HG03064 (cell line): ENCODE data around the gene NHLRC4.

Experiments used
- ATAC-seq: cut with Tn5 transposase; IDR thresholded peaks from one replicate; pipeline ENCODE4 v1.9.1; 2021; ENCODE audit warnings: low read depth; ENCODE audit not compliant: unreplicated experiment

Gene NHLRC4, protein sequence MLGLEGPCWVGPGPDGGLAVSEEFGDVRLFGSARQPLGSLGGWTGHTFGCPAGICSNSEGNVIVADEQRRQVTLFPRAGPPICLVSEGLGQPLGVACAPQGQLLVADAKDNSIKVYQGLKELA

DNA sequence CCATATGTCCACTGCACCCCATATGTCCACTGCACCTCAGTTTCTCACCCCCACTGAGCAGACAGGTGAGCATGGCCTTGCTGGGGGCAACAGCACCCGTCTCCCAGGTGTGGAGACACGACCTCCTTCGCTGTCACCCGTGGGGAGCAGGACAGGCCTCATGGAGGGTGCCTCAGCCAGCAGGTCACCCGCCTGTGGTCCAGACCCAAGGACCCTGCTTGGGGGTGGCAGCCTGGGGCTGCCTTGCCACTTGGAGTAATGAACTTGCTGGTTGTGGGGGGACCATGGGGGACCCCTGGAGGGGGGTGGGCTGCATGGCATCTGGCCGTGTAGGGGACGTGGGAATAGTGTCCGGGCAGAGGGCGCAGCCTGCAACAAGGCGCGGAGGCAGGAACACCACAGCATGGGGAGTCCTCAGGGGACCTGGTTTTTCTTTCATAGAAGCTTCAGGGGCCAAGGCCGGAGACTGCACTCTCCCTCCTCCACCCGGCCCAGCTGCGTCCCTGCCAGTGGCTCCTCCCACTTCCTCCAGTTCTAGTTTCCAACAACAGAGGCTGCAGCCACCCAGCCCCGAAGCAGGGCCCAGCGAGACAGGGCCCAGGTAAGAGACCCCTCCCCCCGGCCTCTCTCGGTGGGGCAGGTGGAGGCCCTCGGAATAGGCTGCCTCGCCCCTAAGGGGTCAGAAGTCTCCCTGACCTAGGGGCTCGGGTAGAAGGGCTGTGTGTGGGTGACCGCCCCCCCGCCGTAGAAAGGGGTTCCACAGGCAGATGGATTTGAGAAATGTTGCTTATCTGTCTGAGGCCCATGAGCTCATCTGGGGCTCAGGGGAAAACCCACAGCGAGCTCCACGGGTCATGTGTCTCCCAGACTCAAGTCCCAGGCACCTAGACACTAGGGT, at the start of gene NHLRC4:
NHLRC4 (plus strand) TSS at position 531 of the 898 bp plus-strand sequence. CDS start 1,043 bp downstream, outside the sequence.
- no peak for ATAC-seq

DNA sequence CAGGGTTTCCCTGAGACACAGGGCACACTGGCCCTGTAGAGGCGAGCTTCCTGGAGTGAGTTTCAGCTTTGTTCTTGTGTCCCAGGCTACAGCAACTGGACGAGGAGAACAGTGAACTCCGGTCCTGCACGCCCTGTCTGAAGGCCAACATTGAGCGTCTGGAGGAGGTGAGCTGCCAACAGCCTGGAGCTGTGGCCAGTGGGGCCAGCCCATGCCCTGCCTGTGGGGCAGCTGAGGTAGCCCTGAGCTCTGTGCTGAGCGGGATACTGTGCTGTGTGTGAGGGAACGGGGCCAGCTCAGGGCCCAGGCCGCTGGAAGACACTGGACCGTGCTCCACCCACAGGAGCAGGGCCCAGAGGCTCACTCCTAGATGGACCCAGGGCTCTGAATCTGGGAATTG, 47.9 kb upstream of the NHLRC4 start:
- ATAC-seq = no peak

DNA sequence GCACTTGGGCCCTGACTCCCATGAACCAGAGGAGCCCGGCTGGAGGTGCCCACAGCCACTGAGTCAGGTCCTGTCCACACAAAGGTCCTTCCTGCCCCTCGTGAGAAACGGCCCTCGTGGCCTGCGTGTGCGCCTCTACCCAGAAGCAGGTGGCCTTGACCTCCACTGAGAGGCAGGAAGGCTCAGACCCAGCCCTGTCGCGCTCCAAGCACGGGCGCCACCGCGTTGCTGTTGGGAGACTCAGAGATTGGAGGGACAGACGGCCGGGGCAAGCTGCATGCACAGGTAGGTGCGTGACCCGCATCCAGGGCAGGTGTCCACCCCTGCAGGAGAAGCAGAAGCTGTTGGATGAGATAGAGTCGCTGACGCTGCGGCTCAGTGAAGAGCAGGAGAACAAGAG, 47.4 kb upstream of the NHLRC4 start:
- no peak for ATAC-seq

DNA sequence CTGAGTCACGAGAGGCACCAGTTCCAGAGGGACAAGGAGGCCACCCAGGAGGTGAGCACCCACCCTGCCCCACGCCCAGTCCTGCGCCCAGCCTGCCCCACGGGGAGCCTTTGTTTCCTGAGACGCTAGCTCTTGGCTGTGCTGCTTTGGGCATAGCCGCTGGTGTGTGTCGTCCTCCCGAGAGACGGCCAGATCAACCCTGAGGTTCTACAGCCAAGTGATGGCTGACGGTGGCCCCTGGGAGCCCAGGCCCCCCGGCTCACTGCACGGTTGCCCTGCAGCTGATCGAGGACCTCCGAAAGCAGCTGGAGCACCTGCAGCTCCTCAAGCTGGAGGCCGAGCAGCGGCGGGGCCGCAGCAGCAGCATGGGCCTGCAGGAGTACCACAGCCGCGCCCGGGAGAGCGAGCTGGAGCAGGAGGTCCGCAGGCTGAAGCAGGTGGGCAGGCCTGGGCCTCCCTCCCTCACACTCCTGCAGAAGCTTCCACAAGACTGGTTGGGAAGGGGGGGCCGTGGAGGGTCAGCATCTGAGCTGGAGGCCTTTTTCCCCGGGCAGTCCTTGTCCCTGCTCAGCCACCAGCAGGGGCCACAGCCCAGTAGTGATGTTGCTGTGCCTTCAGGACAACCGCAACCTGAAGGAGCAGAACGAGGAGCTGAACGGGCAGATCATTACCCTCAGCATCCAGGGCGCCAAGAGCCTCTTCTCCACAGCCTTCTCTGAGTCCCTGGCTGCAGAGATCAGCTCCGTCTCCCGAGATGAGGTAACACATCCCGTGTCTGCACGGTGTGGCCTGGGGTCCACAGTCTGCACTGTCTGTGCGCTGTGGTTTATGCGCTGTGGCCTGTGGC, 46.7 kb upstream of the NHLRC4 start:
- no peak for ATAC-seq

DNA sequence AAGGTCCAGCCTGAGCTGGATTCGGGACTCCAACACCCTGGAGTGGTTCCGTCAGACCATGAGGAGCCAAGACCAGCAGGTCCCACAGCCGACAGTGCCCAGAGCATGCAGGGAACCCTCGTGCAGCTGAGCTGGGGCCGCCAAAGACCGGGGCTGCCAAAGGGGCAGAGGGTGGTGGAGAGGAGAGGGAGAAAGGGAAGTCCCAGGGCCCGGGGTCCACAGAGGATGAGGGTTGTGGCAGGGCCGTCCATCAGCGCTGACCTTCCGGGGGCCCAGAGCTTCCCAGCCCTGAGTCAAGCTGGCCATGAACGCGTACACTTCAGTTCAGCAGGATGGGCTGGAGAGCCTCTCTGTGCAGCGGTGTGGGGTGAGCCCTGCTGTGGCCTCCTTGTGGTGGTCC, 46.0 kb upstream of the NHLRC4 start:
- no peak for ATAC-seq

DNA sequence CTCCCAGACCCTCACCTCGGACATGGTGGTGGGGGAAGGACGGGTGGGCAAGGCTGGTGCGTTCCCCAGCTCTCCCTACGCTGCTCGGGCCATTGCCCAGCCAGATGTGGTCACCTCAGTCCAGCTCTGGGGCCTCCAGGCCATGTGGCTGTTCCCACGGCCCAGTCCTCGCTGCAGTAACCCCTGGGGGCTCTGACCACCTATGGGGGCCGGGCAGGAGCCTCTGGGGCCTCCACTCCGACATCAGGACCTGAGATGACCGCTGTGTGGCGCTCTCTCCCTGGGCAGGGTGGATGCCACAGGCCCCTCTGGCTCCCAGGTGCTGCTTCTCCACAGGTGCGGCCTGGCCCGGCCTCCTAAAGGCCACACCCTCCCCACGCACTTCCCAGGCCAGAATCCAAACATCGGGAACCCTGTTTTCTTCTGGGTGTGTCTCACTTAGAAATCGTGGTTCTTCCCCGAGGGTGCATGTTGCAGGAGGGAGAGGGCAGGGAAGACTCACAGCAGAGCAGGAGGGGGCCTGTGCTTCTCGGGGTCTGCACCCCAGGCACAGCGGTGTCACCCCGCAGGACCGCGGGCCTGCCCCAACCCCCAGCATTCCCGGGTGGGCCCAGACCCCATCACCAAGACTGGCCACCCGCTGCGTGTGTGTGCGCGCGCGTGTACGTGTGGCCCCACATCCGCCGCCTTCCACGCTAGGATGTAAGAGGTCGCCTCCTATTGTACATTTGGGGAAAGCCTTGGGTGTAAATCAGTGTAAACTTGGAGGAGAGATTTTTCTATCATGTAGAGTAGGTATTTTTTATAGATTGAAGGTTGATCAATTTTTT, 45.2 kb upstream of the NHLRC4 start:
- ATAC-seq = no peak

DNA sequence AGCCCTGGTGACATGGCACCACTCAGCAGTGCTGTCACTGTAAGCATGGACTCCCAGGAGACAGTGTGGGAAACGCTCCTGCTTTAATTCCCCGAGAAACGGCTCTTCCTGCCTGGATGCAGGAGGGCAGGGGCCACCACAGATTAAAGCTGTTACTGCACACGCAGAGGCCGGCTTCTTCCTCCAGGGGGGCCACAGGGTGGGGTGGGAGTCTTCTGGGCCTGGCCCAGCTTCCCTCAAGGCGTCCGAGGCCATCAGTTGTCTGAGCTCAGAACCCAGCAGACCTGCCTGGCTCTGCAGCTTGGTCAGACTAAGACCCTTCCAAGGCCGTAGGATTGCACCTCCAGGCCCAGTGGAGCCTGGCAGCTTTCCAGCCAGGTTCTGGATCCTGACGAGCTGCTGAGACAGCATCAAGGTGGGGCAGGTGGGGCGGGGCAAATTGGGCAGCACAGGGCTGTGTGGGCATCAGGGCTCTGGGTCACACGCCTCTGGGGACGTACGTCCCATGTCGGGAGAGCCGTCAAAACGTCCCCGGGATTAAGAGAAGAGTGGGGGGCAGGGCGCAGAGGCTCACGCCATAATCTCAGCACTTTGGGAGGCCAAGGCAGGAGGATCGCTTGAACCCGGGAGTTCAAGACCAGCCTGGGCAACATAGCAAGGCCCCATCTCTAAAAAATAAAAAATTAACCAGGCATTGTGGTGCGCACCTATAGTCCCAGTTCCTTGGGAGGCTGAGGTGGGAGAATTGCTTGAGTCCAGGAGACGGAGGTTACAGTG, 44.3 kb upstream of the NHLRC4 start:
- ATAC-seq = no peak

DNA sequence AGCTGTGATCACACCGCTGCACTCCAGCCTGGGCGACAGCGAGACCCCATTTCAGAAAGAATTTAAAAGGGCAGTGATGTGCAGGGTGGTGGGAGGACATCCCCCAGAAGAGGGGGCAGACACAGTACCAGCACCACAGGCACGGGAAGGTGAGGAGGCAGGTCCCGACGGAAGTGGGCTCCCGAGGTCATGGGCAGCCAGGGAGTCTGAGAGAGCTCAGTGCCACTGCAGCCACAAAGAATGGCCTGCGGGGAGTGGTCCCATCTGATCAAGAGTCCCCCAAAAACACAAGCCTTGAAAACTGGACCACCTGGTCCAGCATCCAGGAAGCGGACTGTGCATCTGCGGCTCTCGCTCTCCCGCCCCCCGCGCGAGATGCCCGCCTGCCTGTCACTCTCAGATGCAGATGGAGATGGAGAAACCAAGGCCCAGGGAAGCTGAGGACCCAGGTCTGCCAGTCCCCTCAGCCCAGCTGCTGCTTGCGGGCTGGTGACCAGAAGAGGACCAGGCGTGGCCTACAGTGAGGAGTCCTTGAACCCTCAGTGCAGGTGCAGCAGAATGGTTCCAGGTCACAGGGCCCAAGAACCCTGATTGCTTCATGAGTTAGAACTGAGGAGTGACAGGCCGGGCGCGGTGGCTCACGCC, 43.6 kb upstream of the NHLRC4 start:
- no peak for ATAC-seq

DNA sequence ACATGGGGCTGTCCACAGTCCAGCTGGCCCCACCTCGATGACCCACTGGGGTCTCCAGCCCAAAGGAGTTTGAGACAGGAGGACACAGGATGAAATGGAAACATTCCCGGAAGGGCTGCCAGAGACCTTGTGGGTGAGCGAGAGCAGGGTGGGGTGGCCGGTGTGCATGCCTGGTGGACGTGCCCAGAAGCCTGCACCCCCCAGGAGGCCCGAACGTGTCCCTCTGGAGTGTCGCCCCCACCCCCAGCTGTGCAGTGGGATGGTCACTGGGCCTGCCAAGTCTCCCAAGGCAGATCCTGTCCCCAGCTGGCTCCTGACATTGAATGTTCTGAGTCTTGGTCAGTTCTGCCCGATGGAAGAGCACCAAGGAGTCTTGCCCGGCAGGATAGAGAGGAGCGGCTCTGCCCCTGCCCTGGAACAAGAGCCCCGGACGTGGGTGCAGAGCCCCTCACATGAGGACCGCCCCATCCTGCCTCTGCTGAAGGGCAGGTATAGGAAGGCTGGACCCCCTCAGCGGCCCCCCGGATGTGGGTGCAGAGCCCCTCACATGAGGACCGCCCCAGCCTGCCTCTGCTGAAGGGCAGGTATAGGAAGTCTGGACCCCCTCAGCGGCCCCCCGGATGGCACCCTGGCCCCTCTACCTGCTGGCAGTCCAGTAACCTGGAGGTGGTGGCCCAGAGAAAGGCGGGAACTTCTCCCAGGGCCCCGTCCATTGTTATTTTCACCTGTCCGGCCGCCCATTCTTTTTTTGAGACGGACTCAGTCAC, 42.3 kb upstream of the NHLRC4 start:
- ATAC-seq = no peak

DNA sequence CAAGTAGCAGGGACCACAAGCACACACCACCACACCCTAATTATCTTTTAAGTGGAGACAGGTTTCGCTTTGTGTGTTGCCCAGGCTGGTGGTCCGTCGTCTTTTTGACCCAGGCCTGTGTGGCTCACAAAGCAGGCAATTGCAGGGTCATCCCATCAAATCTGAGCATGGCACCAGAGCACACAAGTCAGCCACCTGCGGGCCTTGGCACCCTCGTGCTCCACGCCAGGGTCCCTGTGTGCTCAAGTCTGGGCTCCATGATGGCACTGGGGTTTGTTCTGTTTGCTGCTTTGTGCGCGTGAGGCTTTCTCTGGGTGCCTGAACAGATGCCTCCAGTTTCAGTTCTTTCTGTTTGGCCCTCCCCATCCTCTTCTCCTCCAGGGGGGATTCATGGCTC, 41.7 kb upstream of the NHLRC4 start:
- no peak for ATAC-seq

DNA sequence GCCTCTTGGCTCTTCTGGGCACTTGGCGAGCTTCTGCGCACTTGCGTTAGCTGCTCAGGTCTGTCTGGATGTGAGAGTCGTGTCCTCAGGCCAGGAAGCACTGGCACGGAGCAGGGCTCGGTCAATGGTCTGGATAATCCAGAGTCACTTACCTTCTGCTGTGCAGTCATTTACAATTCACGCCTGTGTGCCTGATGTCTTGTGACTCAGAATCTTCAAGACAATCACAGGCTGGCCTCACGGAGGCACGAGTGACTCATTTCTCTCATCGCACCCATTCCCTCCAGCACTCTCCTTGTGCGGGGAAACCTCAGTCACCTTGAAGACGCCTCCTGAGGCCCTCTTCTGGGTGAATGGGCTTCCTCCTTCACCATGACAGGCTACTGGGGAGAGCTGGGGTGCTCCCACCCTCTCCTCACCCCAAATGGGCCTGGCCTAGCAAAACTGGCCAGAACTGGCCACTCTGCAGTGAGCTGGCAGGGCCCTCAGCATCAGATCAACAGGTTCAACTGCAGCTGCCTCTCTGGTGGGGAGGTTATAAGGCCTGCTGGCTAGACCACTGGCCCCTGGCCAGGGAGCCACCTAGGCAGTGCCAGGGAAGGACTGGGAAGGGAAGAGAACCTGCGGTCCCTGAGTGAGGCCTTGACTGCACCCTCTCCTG, 41.2 kb upstream of the NHLRC4 start:
- ATAC-seq = no peak

DNA sequence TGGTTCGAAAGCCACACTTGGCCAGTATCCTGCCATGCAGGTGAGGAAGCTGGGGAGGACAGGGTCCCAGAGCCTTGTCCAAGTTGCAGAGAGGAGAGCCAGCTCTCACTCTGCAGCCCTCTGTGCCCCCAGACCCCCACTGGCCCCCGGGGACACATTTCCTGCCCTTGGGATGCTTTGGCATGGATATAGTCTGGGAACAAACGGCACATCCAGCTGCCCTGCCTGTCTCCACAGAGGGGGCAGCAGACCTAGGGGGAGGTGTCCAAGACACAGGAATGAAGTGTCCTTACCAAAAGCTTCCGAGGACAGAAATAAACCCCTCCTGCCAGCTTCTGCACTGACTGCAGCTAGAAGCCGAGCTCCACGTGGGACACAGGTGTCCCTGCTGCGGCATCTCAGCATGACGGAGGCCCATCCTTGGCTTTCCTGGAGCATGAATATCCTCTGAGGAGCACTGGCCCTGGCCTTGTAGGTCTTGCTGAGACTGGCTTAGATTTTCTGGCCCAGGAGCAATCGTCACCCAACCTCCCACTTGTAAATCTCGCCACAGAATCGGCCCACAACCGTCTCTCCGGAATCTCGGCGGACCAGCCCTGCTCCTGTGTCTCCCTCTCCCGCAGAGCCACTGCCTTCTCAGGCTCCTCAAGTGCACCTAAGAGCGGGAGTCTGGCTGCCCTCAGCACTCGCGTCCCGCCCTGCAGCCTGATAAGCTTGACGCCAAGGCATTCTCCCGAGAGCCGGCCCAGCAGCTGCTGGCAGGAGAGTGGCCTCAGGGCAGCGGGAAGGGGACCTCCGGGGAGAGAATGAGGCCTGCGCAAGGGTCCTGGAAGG, 40.4 kb upstream of the NHLRC4 start:
- no peak for ATAC-seq

DNA sequence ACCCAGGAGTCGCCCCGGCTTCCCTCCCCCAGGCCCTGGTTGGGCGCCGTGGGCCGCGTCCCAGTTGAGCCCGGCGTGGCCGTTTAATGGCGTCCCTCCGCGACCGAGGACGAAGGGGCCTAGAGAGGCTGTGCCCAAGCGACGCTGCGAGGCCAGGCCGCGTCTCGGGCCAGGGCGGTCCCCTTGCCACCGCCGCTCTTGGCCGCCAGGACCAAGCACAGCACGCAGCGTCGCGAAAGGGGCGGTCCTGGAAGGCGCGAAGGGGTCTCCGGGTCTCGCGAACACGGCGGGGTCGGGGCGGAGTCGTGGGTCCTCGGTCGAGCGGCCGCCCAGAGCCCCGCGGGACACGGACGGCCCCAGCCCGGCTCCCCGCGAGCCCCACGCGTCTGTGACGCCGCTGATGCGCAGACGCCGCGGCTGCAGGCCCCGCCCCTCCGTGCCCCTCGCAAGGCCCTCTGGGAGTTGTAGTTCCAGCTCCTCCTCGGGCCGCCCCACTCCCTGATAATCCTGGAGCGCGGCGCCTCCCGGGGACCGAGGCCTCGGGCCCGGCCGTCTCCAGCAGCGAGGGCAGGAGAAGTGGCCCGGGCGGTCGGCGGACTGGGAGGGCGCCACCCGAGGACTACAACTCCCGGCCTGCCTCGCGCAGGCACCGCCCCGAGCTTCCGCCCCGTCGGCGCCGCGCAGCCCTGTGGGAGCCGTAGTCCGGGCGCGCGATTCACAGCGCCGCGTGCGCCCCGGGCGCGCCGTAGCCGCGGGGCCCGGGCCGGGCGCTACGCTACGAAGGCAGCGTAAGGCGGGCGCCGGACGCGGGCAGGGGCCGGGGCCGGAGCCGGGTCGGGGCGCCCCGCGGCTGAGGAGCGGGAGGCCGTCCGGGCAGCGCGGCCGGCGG, 39.5 kb upstream of the NHLRC4 start, which contains the start of gene CAPN15:
CAPN15 (plus strand) TSS at position 698 of the 889 bp plus-strand sequence. CDS start 19,127 bp downstream, outside the sequence.
- ATAC-seq = peak; percentile 52

DNA sequence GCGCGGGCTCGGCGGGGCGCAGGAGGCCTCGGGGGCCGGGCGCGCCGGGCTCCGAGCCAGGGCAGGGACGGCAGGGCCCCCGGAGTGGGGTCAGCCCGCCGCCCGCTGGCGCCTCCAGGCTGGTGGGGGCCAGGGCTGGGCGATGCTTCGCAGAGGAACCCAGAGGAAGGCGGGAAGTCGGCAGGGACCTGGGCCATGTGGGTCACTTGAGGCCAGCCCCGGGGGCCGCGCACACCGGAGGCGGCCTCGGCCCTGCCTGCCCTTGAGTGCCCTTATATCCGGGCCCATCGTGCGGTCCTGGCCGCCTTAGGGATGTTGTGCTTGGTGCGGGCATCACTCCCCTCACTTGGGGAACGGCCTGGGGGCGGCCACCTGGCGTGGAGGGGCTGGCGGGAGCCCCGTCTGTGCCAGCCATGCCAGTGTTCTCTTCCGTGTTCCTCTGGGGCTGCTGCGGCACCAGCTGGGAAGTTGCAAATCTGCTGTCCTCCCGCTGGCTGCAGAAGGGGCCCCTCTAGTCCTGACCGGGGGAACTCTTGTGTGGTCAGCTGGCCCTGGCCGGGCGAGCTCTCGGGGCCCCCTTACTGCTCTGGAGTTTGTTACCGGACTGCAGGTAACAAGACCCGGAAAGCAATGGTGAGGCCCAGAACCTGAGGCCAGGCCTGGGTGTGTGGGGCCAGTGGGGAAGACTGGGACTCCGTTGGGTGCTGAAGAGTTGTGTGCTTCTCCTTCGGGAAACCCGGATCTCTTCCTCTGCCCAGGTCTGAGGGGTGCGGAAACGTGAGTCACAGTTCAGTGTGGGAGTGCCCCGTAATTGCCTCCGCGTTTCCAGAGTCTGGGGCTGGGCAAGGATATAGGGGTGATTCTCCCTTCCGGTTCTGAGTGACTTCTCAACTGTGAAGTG, 38.4 kb upstream of the NHLRC4 start:
- ATAC-seq = no peak

DNA sequence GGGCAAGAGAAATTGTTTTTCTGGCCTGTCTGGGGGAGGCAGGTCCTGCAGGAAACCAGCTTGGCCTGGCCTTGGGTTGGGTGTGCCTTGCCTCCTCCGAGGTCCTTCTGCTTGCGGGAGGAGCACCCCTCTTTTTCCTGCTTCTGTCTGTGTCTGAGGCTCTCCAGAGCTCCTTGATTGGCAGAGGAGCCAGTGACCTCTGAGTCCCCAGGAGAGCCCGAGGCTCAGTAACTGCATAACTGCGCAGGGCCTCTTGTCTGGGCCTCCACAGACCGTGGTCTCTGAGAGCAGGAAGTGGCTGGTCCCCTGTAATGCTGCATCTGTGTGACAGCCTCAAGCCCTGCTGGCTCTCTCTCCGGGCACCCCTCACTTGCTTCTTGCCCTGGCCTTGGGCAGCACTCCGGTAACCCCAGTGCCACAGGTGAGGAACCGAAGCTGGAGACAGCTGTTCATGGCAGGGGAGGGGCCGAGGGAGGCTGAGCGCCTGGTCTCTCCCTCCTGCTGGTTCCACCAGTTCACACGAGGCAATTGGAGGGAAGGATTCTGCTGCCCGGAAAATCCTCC, 37.7 kb upstream of the NHLRC4 start:
- ATAC-seq = no peak
